ENCODE data around the gene PALLD. TPM values are rescaled to one million over a fixed set of nuclear protein-coding genes. Genes with fewer than 3 reads are reported as not detected.

Gene PALLD
- total RNA-seq, 1 experiment from 2014 or later: 27.6 TPM

DNA sequence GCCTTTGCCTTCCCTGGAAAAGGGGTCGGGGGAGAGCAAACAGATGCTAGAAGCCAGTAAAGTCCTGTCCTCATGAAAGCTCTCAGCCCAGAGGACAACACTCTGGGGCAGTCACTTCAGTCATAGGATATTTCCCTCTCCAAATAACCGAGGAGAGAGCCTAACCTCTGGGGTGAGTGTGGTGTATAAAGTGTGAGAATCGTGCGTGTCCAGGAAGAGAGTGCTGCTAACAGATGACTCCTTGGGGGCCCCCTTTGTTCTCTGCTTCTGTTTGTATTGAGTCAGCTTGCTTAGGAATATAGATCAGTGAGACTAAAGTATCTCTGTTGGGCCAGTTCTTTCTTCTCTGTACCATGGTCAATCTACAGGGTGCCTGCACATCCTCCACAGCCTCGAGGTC, 247.2 kb downstream of the PALLD start:
- Mint-ChIP-seq H3K27ac (ENCODE audit: unreplicated experiment) (no peak overlapping the region), H3K4me3 (ENCODE audit: low read depth, unreplicated experiment) (no peak overlapping the region), H3K27me3 (ENCODE audit: unreplicated experiment) (no peaks in the 10 kb centered on the region), H3K36me3 (ENCODE audit: insufficient read depth, unreplicated experiment) (no peaks in the 10 kb centered on the region), H3K4me1 (ENCODE audit: low read depth, unreplicated experiment) (no peaks in the 10 kb centered on the region), H3K9me3 (ENCODE audit: low read depth, unreplicated experiment) (no peaks in the 10 kb centered on the region)
- CTCF ChIA-PET: no interaction called here
- intact Hi-C loops (cut with micrococcal nuclease; ENCODE audit: unreplicated experiment): no loop called here
- no peak for DNase-seq
- TF ChIP-seq, protein P1, sequence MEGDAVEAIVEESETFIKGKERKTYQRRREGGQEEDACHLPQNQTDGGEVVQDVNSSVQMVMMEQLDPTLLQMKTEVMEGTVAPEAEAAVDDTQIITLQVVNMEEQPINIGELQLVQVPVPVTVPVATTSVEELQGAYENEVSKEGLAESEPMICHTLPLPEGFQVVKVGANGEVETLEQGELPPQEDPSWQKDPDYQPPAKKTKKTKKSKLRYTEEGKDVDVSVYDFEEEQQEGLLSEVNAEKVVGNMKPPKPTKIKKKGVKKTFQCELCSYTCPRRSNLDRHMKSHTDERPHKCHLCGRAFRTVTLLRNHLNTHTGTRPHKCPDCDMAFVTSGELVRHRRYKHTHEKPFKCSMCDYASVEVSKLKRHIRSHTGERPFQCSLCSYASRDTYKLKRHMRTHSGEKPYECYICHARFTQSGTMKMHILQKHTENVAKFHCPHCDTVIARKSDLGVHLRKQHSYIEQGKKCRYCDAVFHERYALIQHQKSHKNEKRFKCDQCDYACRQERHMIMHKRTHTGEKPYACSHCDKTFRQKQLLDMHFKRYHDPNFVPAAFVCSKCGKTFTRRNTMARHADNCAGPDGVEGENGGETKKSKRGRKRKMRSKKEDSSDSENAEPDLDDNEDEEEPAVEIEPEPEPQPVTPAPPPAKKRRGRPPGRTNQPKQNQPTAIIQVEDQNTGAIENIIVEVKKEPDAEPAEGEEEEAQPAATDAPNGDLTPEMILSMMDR (IDR thresholded peaks at IDR 0.05; ENCODE audit: unreplicated experiment): no peak
- no TSS peak for BruUV-seq (replicated peaks)

DNA sequence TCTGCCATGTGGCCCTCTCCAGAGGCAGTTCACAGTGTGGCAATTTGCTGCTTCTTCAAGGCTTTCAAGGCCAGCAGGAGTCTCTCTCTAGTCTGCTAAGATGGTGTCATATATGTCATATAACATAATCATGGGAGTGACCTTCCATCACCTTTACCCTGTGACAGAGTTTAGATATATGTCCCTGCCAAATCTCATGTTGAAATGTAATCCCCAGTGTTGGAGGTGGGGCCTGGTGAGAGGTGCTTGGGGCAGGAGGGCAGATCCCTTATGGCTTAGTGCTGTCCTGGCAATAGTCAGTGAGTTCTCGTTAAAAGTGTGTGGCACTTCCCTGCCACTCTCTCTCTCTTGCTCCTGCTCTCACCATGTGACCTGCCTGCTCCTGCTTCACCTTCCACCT, 252.0 kb downstream of the PALLD start:
- no peak overlapping the region for H3K4me3 Mint-ChIP-seq (ENCODE audit: low read depth, unreplicated experiment)
- TF ChIP-seq, protein P1 (IDR thresholded peaks at IDR 0.05; ENCODE audit: unreplicated experiment): no peak
- no peak for DNase-seq
- H3K4me1 Mint-ChIP-seq (ENCODE audit: low read depth, unreplicated experiment): no peaks in the 10 kb centered on the region
- no TSS peak for BruUV-seq (replicated peaks)
- H3K9me3 Mint-ChIP-seq (ENCODE audit: low read depth, unreplicated experiment): no peaks in the 10 kb centered on the region
- no peaks in the 10 kb centered on the region for H3K27me3 Mint-ChIP-seq (ENCODE audit: unreplicated experiment)
- CTCF ChIA-PET: no interaction called here
- intact Hi-C loops (cut with micrococcal nuclease; ENCODE audit: unreplicated experiment): no loop called here
- no peak overlapping the region for H3K27ac Mint-ChIP-seq (ENCODE audit: unreplicated experiment)
- H3K36me3 Mint-ChIP-seq (ENCODE audit: insufficient read depth, unreplicated experiment): no peaks in the 10 kb centered on the region

DNA sequence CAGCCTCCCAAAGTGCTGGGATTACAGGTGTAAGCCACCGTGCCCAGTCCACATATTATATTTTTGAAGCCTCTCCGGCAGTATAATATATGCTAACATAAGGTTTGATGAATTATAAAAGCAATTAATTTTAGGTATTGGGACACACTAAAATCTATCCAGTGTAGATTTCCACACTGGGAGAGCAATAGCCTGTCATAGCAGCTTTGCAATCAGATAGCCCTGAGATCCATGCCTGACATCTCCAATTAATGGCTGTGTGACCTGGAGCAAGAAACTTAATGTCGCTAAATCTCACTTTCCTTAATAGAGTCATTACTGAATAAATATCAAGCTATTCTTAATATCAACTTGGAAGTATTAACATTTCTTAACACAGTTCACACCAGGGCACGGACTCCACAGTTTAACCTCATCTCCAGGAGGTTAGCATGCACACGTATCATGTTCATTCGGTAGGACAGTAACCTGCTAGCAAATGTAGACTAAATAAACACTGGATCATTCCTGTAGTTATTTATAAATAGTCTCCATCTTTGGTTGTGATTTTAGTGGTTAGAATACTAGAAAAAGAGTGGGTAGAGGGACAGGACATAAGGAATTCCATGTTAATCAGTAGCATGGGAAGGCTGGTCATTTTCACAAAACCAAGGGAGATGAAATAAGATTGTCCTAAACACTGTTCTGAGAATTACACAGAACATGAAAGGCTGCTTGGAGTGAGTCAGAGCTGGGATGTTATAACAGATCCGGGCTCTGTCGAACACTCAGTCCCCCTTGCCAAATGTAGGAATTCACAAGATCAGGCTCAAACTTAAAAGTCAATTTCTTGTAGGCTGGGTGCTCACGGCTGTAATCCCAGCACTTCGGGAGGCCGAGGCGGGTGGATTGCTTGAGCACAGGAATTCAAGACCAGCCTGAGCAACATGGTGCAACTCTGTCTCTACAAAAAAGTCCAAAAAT, 254.7 kb downstream of the PALLD start:
- TF ChIP-seq, protein P1 (IDR thresholded peaks at IDR 0.05; ENCODE audit: unreplicated experiment): no peak
- Mint-ChIP-seq H3K27me3 (ENCODE audit: unreplicated experiment) (no peaks in the 10 kb centered on the region), H3K4me1 (ENCODE audit: low read depth, unreplicated experiment) (no peaks in the 10 kb centered on the region), H3K4me3 (ENCODE audit: low read depth, unreplicated experiment) (no peak overlapping the region), H3K27ac (ENCODE audit: unreplicated experiment) (no peak overlapping the region), H3K9me3 (ENCODE audit: low read depth, unreplicated experiment) (no peaks in the 10 kb centered on the region), H3K36me3 (ENCODE audit: insufficient read depth, unreplicated experiment) (no peaks in the 10 kb centered on the region)
- intact Hi-C loops (cut with micrococcal nuclease; ENCODE audit: unreplicated experiment): no loop called here
- CTCF ChIA-PET: no interaction called here
- BruUV-seq (replicated peaks): no TSS peak
- DNase-seq: no peak

DNA sequence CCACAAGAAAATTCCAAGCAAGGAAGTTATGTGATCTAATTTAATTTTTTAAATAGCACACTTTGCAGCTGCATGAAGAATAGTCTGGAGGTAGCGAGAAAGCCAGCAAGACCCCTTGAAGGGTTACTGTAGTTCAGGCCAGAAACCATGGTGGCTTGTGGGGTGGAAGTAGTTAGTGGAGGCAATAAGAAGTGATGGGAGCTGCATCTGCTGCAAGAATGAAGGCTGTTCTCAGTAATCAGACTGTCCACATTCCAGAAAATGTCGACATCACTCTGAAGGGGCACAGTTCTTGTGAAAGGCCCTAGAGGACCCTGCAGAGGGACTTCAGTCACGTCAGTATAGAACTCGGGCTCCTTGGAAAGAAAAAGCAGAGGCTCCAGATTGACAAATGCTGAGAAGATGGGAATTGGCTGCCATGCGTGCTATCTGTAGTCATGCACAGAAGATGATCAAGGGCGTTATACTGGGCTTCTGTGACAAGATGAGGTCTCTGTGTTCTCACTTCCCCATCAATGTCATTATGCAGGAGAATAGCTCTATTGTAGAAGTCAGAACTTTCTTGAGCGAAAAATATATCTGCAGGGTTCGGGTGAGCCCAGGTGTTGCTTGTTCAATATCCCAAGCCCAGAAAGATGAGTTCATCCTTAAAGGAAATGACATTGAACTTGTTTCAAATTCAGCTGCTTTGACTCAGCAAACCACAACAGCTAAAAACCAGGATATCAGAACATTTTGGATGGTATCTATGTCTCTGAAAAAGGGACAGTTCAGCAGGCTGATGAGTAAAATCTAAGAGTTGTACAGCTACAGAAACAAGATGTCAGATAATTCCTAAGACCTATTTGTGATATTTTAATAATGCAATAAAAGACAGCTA, 259.0 kb downstream of the PALLD start:
- no TSS peak for BruUV-seq (replicated peaks)
- DNase-seq: no peak
- no peaks in the 10 kb centered on the region for H3K27me3 Mint-ChIP-seq (ENCODE audit: unreplicated experiment)

More for the DNA sequence above, 259.0 kb downstream of the PALLD start:
- TF ChIP-seq, protein P1 (IDR thresholded peaks at IDR 0.05; ENCODE audit: unreplicated experiment): no peak
- no peak overlapping the region for H3K27ac Mint-ChIP-seq (ENCODE audit: unreplicated experiment)
- H3K9me3 Mint-ChIP-seq (ENCODE audit: low read depth, unreplicated experiment): no peaks in the 10 kb centered on the region
- peaks cover 12% of the 10 kb centered on the region for H3K4me1 Mint-ChIP-seq (ENCODE audit: low read depth, unreplicated experiment)
- H3K4me3 Mint-ChIP-seq (ENCODE audit: low read depth, unreplicated experiment): no peak overlapping the region
- intact Hi-C loops (cut with micrococcal nuclease; ENCODE audit: unreplicated experiment): no loop called here
- CTCF ChIA-PET: interaction anchor here (0.7 kb wide), 1 partner anchor 95 kb away, joined by 5 read pairs; no protein-coding TSS in a partner anchor
- no peaks in the 10 kb centered on the region for H3K36me3 Mint-ChIP-seq (ENCODE audit: insufficient read depth, unreplicated experiment)

All from Calu3 (cell line).